Left ventricle myocardium inferior (tissue), 1 donor: ENCODE results near the gene NSRP1. TPM values are rescaled to one million over a fixed set of nuclear protein-coding genes. Genes with fewer than 3 reads are reported as not detected.

Experiments
- DNase-seq: peaks from one replicate; pipeline ENCODE4 v3.0.0-alpha.2; 2020
- H3K27ac ChIP-seq: fragments of 200-600 bp; replicated peaks from 2 replicates; pipeline ENCODE4 v1.8.0; 2021
- H3K27me3 ChIP-seq: fragments of 200-600 bp; 2 replicates; pipeline ENCODE4 v1.8.0; 2021; ENCODE audit warnings: low read depth
- H3K36me3 ChIP-seq: fragments of 200-600 bp; 2 replicates; pipeline ENCODE4 v1.8.0; 2021
- H3K4me1 ChIP-seq: fragments of 200-600 bp; 2 replicates; pipeline ENCODE4 v1.8.0; 2021
- H3K4me3 ChIP-seq: fragments of 200-600 bp; 2 replicates; pipeline ENCODE4 v1.8.0; 2021; ENCODE audit warnings: mild to moderate bottlenecking, moderate library complexity
- H3K9me3 ChIP-seq: fragments of 200-600 bp; replicated peaks from 2 replicates; pipeline ENCODE4 v1.8.0; 2021
- intact Hi-C: fragments of 100-400 bp; cut with micrococcal nuclease; formaldehyde crosslinking; loops from one replicate; pipeline ENCODE4 v1.11.0; 2022
- total RNA-seq: library from RNA; stranded (reverse); fragmentation: NEBNext Ultra II Directional; extraction: Animal tissue kit (Norgen Biotek cat#: 25700); gene quantifications from one replicate; pipeline ENCODE4 v1.2.1, GENCODE V29; 2021
- TF ChIP-seq, protein P1 (sequence below): fragments of 200-600 bp; IDR thresholded peaks from 2 replicates; pipeline ENCODE4 v1.8.0; 2021; ENCODE audit warnings: antibody characterized with exemption, mild to moderate bottlenecking, borderline replicate concordance
- donor health status: DM: no; HTN: yes; CAD: no; lungs with severe emphysema.

The NSRP1 gene
- total RNA-seq, 1 donor from 2014 or later = 26.9 TPM

DNA sequence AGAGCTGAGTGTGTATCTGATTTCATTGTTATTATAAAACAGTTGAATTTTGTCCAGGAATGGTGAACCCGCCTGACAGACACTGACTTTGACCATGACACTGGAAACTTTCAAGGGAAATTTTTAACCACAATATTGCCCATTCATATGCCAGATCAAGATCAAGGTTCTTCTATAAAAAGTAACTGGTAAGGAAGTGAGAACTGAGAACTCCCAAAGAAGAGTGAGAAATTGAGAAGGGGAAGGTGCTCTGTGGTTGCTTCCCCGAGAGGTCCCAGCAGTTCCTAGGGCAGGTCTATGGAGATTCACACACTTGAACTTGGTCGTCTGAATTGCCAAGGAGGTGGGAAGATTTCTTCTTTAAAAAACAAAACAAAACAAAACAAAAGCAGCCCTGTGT lies 91.6 kb downstream of the NSRP1 start:
- H3K4me1 ChIP-seq = no peaks in the 10 kb centered on the region

DNA sequence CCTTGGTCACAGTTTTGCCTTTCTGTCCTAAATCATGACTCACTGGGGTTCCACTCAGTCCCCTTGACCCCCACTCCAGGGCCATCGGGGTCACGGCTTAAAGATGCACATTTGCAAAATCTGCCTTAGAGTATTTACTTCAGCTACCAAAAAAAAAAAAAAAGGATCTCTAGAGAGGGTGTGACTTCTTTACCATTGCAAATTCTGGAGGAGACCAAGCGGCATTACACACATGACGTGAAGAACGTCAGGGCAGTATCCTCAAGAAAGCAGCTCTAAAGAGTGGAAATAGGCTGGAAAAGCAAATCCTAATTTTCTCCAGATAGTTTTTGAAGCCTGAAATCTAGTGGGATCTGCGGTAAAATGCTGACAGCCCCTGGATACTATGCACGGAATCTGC lies 93.3 kb downstream of the NSRP1 start:
- intact Hi-C loops = no loop called here
- TF ChIP-seq, protein P1, sequence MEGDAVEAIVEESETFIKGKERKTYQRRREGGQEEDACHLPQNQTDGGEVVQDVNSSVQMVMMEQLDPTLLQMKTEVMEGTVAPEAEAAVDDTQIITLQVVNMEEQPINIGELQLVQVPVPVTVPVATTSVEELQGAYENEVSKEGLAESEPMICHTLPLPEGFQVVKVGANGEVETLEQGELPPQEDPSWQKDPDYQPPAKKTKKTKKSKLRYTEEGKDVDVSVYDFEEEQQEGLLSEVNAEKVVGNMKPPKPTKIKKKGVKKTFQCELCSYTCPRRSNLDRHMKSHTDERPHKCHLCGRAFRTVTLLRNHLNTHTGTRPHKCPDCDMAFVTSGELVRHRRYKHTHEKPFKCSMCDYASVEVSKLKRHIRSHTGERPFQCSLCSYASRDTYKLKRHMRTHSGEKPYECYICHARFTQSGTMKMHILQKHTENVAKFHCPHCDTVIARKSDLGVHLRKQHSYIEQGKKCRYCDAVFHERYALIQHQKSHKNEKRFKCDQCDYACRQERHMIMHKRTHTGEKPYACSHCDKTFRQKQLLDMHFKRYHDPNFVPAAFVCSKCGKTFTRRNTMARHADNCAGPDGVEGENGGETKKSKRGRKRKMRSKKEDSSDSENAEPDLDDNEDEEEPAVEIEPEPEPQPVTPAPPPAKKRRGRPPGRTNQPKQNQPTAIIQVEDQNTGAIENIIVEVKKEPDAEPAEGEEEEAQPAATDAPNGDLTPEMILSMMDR = no peak
- H3K4me1 ChIP-seq = no peaks in the 10 kb centered on the region
- peaks cover 19% of the 10 kb centered on the region for H3K27me3 ChIP-seq
- DNase-seq = no peak
- no peak overlapping the region for H3K27ac ChIP-seq
- no peaks in the 10 kb centered on the region for H3K36me3 ChIP-seq
- no peaks in the 10 kb centered on the region for H3K9me3 ChIP-seq
- no peak overlapping the region for H3K4me3 ChIP-seq

More for the DNA sequence above, 91.6 kb downstream of the NSRP1 start:
- Histone ChIP-seq H3K4me3 (no peak overlapping the region), H3K27ac (no peak overlapping the region), H3K9me3 (no peaks in the 10 kb centered on the region), H3K27me3 (peaks cover 24% of the 10 kb centered on the region), H3K36me3 (no peaks in the 10 kb centered on the region)
- no peak for DNase-seq
- intact Hi-C loops = no loop called here
- TF ChIP-seq, protein P1 = no peak

DNA sequence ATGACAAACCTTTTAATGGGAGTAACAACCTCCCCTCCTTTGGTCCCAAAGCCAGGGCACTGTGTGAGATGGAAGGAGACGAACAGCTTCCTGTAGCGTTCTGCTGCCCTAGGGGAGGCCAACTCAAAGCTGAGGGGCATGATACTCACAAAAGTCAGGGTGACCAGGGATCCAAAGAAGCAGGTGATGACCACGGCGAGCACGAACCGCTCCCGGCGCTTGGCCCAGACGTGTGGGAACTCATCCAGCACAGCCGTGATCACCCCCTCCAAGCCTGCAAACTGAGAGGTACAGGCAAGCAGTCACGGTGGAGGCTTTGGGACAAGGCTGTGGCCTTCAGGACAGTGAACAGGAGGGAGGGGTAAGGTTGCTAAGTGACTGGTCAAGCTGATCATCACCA lies 93.8 kb downstream of the NSRP1 start:
- no peak overlapping the region for H3K4me3 ChIP-seq
- intact Hi-C loops = no loop called here

DNA sequence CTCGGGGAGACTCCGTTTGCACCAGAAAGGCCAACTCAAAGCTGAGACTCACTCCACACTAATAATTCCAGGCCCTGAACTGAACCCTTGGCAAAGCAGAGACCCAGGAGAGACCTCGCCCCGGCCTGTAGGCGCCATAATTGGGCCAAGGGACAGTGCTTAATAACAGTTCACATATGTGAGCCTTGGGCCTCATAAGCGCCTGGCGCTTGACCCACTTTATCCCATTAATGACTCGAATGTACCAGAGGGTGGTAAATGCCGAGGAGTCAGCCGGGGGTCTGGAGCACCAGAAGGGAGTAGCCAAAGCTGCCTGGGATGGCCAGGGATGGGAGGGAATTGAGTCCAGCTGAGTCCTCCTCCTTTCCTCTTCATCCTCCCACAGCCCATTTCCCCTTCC lies 94.3 kb downstream of the NSRP1 start:
- intact Hi-C loops = no loop called here

More for the DNA sequence above, 93.8 kb downstream of the NSRP1 start:
- Histone ChIP-seq H3K27me3 (peaks cover 18% of the 10 kb centered on the region), H3K36me3 (no peaks in the 10 kb centered on the region), H3K9me3 (no peaks in the 10 kb centered on the region), H3K27ac (no peak overlapping the region), H3K4me1 (no peaks in the 10 kb centered on the region)
- DNase-seq = no peak
- TF ChIP-seq, protein P1 = no peak

DNA sequence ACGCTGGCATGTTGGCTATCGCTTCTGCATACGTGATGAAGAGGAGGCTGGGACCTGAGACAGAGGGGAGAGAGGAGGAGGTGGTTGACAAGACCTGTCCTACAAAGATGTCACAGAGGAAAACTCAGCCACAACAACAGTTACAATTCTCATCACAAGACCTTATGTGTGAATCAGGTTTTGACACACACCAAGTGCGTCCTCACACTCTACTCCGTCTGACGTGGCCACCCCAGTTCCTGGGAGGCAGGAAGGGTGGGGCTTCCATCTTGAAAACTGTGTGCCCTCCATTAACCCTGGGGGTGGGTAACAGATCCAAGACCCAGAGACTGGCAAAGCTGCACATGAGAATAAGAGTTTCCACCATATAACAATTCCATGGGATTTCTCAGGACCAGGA lies 94.8 kb downstream of the NSRP1 start:
- Histone ChIP-seq H3K9me3 (no peaks in the 10 kb centered on the region), H3K27ac (no peak overlapping the region), H3K36me3 (no peaks in the 10 kb centered on the region), H3K27me3 (peaks cover 8% of the 10 kb centered on the region), H3K4me3 (no peak overlapping the region), H3K4me1 (no peaks in the 10 kb centered on the region)
- no peak for DNase-seq
- intact Hi-C loops = no loop called here
- TF ChIP-seq, protein P1 = no peak

More for the DNA sequence above, 94.3 kb downstream of the NSRP1 start:
- H3K9me3 ChIP-seq = no peaks in the 10 kb centered on the region
- DNase-seq = no peak
- no peak overlapping the region for H3K4me3 ChIP-seq
- no peaks in the 10 kb centered on the region for H3K36me3 ChIP-seq
- H3K27me3 ChIP-seq = peaks cover 13% of the 10 kb centered on the region
- H3K4me1 ChIP-seq = no peaks in the 10 kb centered on the region
- TF ChIP-seq, protein P1 = no peak
- H3K27ac ChIP-seq = no peak overlapping the region

DNA sequence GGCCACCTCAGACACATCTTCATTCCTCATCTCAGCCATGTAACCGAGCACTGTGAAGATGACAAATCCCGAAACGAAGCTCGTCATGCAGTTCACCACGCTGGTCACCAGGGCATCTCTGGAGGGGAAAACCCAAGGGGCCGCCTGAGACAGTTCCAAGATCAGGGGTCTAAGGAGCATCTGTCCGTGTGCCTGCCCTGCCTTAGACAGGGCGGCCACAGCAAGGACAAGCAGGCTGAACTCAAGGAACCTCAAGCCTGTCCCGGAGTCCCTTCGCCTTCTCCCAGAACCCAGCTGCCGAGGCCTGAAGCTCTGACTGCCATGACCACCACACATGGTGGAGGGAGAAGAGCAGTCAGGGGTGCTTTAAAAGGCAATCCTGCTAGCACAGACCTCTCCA lies 96.1 kb downstream of the NSRP1 start:
- Histone ChIP-seq H3K4me3 (no peak overlapping the region), H3K36me3 (no peaks in the 10 kb centered on the region), H3K4me1 (no peaks in the 10 kb centered on the region), H3K27me3 (peaks cover 8% of the 10 kb centered on the region), H3K27ac (no peak overlapping the region), H3K9me3 (no peaks in the 10 kb centered on the region)
- intact Hi-C loops = no loop called here
- TF ChIP-seq, protein P1 = no peak
- DNase-seq = no peak
